Retinal pigment epithelial cell (primary cell): ENCODE measurements around the gene FBXW2.
"Not testable (repeated sequence)": the region's sequence is repeated elsewhere in the genome, so short reads cannot be mapped to it uniquely, and the experiment has no call there.

Experiments used
- DNase-seq: peaks from one replicate; pipeline ENCODE4 v3.0.0-alpha.2; 2010; ENCODE audit warnings: low read depth
- H3K4me3 ChIP-seq: 2 replicates; pipeline ENCODE4 v1.5.1; 2011; ENCODE audit warnings: mild to moderate bottlenecking, low read length, control low read depth, moderate library complexity
- TF ChIP-seq, protein P1 (sequence below): conservative IDR thresholded peaks from 2 replicates; pipeline ENCODE4 v1.5.1; 2011; ENCODE audit warnings: low read depth, low read length, control low read depth, inconsistent platforms

The FBXW2 gene

DNA sequence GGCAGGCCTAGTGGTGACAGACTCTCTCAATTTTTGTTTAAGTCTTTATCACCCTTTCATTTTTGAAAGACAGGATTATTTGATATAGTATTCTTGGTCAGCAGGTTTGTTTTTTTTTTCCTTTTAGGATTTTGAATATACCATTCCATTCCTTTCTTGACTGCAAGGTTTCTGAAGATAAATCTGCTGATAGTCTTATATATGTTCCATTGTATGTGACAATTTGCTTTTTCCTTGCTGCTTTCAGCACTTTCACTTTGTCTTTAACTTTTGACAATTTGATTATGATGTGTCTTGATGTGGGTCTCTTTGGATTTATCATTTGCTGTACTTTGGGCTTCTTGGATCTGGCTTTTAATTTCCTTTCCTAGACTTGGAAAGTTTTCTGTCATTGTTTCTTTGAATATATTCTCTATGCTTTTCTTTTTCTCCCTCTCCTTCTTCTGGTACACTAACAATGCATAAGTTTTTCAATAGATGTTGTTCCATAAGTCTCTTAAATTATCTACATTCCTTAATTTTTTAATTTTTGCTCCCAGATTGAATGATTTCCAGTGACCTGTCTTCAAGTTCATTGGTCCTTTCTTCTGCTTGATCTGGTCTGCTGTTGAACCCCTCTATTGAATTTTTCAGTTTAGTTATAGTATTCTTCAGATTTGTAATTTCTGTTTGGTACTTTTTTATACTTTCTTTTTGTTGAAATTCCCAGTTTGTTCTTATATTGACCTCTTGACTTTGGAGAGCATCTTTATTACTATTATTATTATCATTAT, 14.6 kb upstream of the FBXW2 start:
- DNase-seq = no peak
- TF ChIP-seq, protein P1, sequence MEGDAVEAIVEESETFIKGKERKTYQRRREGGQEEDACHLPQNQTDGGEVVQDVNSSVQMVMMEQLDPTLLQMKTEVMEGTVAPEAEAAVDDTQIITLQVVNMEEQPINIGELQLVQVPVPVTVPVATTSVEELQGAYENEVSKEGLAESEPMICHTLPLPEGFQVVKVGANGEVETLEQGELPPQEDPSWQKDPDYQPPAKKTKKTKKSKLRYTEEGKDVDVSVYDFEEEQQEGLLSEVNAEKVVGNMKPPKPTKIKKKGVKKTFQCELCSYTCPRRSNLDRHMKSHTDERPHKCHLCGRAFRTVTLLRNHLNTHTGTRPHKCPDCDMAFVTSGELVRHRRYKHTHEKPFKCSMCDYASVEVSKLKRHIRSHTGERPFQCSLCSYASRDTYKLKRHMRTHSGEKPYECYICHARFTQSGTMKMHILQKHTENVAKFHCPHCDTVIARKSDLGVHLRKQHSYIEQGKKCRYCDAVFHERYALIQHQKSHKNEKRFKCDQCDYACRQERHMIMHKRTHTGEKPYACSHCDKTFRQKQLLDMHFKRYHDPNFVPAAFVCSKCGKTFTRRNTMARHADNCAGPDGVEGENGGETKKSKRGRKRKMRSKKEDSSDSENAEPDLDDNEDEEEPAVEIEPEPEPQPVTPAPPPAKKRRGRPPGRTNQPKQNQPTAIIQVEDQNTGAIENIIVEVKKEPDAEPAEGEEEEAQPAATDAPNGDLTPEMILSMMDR = no peak
- H3K4me3 ChIP-seq = no peak overlapping the region

DNA sequence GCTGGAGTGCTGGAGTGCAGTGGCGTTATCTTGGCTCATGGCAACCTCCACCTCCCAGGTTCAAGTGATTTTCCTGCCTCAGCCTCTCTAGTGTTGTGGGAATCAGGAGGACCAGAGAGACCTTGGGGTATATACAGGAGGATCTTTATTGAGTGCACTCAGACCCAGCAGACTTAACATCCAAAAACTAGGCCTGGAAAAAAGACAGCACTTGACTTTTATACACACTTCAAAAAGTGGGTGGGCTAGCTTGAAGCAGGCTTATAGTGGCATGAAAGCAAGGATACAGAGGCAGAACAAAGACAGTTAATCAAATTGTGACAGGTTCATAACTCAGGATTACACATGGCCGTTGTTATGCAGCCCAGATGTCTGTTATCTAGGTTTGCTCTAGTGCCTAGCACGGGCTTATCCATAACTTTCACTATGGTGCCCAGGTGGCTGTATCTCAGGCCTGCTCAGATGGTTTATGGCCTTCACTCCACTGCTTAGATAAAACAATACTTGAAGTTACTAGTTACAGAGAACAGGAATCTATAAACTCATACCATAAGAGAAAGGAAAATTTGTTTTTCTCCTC, 11.7 kb upstream of the FBXW2 start:
- H3K4me3 ChIP-seq, DNase-seq: not testable (repeated sequence)

DNA sequence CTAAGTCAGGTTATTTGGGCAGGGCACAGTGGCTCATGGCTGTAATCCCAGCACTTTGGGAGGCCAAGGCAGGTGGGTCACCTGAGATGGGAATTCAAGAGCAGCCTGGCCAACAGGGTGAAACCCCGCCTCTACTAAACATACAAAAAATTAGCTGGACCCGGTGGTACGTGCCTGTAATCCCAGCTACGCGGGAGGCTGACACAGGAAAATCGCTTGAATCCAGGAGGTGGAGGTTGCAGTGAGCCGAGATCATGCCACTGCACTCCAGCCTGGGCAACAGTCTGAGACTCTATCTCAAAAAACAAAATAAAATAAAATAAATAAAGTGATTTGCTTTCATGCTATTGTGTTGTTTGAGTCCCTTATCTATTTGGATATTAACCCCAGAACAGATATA, 8.2 kb upstream of the FBXW2 start:
- no peak overlapping the region for H3K4me3 ChIP-seq
- TF ChIP-seq, protein P1 = no peak
- no peak for DNase-seq

DNA sequence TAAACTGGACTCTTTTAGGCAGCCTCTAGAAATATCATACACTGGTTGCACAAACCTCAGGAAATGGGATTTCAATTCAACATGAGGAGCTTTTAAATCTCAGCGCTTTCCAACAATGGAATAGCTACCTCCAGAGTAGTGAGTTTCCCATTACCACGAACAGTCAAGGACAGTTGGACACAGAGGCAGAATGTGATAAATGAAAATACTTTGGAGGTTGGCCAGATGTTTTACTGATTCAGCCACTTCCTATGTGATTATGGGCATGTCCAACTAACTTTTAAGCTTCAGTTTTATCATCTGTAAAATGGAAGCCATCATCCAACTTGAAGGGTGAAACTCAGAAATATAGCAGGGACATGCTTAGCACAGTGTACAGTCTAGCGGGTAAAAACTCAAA, 2.1 kb downstream of the FBXW2 start:
- TF ChIP-seq, protein P1 = no peak
- no peak for DNase-seq
- H3K4me3 ChIP-seq = no peak overlapping the region

DNA sequence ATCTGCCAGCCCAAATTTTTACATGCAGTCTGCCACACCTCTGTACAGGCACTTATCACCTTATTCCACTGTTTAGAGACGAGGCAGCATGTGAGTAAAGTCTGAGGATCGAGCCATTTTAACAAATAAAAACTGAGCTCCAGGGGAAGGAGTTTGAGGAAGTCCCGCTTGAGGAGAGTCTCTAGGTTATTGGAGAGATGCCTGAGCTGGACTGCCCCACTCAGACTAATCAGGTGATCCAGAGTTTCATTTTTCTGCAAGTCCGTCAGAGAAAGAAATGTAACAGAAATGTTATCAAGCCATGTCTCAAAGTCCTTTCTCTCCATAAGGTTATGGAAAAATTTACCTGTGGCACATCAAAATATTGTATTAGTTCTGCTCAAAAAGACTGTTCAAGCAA, 5.3 kb downstream of the FBXW2 start:
- TF ChIP-seq, protein P1 = no peak
- DNase-seq = no peak
- H3K4me3 ChIP-seq = no peak overlapping the region

DNA sequence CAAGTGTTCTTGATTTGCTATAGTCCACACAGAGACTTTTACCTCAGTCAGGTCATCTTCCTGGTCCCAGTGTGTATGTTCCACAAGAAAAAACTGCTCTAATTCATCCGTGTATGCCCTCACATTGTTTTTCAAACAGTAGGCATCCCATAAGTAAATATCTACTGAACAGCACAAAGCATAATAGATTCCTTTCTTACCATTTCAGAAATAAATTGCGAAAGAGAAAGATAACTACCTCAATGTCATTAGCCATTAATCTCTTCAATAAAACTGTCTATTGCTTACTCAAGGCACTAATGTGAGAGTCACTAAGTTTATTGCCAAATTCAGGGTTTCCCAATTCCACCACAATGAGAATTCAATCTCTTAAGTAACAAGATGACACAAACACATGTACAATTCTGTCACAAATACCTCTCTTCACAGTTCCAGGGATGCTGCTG, 9.6 kb downstream of the FBXW2 start:
- no peak for DNase-seq
- TF ChIP-seq, protein P1 = no peak
- no peak overlapping the region for H3K4me3 ChIP-seq

DNA sequence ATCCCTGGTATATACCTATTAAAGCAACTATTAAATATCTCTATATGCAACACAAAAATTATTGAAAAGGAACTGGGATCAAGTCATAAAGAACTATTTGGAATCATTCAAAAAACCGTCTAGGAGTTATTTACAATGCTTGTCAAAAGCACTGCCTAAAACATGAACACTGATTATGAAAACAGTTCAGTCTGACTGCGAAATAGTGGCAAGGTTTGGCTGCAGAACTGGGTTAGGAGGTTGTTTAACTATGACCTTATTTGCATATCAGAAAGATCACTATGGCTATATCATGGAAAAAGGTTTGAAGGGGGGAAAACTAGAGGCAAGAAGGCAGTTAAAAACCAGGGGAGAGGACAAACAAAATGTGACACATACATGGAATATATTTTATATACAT, 12.0 kb downstream of the FBXW2 start:
- TF ChIP-seq, protein P1 = no peak
- DNase-seq = no peak
- no peak overlapping the region for H3K4me3 ChIP-seq
